Right renal pelvis (tissue), 4 donors: Measurements from ENCODE around the gene MS4A15. TPM values are rescaled to one million over a fixed set of nuclear protein-coding genes. Genes with fewer than 3 reads are reported as not detected.
"Not testable (repeated sequence)": the region's sequence is repeated elsewhere in the genome, so short reads cannot be mapped to it uniquely, and the experiment has no call there.

Source experiments
- DNase-seq, 4 donors: peaks; one replicate each; pipeline ENCODE4 v3.0.0-alpha.2; 2013; ENCODE audit warnings: low read depth in 4 of 4, low spot score in 3 of 4, missing footprints in 1 of 4
- polyA plus RNA-seq, 4 donors: library from polyadenylated mRNA; unstranded; fragments of 120-200 nt; gene quantifications; one replicate each; pipeline ENCODE4 v1.2.1, GENCODE V29; 2013; ENCODE audit not compliant: insufficient read length in 4 of 4

The MS4A15 gene
- polyA plus RNA-seq, 4 donors, result not detected

GRCh38 chr11:60797846-60798630, 41.4 kb downstream of the MS4A15 start:
- no peak for DNase-seq

- no peak for DNase-seq
These were observed 42.0 kb downstream of the MS4A15 start for GRCh38 chr11:60798631-60799030.

GRCh38 chr11:60801194-60801593, 44.5 kb downstream of the MS4A15 start:
- DNase-seq, result no peak

- DNase-seq, result no peak
These were observed 46.7 kb downstream of the MS4A15 start for GRCh38 chr11:60803273-60803936.

- DNase-seq, result no peak
These were observed 52.6 kb downstream of the MS4A15 start for GRCh38 chr11:60809249-60809648.

GRCh38 chr11:60809691-60810090, 53.0 kb downstream of the MS4A15 start:
- no peak for DNase-seq

GRCh38 chr11:60810151-60810550, 53.5 kb downstream of the MS4A15 start:
- no peak for DNase-seq

GRCh38 chr11:60810569-60810968, 53.9 kb downstream of the MS4A15 start:
- no peak for DNase-seq

GRCh38 chr11:60813324-60813723, 56.7 kb downstream of the MS4A15 start:
- no peak for DNase-seq

GRCh38 chr11:60814112-60814511, 57.4 kb downstream of the MS4A15 start:
- DNase-seq, result no peak

- DNase-seq, result no peak
These were observed 60.0 kb downstream of the MS4A15 start for GRCh38 chr11:60816590-60817157.

- no peak for DNase-seq
These were observed 61.4 kb downstream of the MS4A15 start for GRCh38 chr11:60818057-60818456.

GRCh38 chr11:60821827-60822599, 65.3 kb downstream of the MS4A15 start:
- no peak for DNase-seq

GRCh38 chr11:60823745-60824306, 67.2 kb downstream of the MS4A15 start:
- not testable (repeated sequence) for DNase-seq

- DNase-seq, result no peak
These were observed 68.5 kb downstream of the MS4A15 start for GRCh38 chr11:60825118-60825517.

- no peak for DNase-seq
These were observed 69.1 kb downstream of the MS4A15 start for GRCh38 chr11:60825790-60826189.

Other genes with a start within 250 kb of the MS4A15 start
- gene MS4A13, start 241.5 kb upstream of the MS4A15 start, polyA plus RNA-seq, result not detected
- not detected for gene MS4A8, start 57.3 kb upstream of the MS4A15 start, polyA plus RNA-seq
- not detected for gene MS4A18, start 32.1 kb upstream of the MS4A15 start, polyA plus RNA-seq
- under 1 TPM; 0.09 to 0.30 (median 0.14) TPM for gene MS4A10, start 28.5 kb downstream of the MS4A15 start, polyA plus RNA-seq
- 10 to 100 TPM; 19.4 to 24.3 (median 20.8) TPM for gene CCDC86, start 85.2 kb downstream of the MS4A15 start, polyA plus RNA-seq
- under 1 TPM; 0.14 to 0.26 (median 0.22) TPM for gene PTGDR2, start 99.1 kb downstream of the MS4A15 start, polyA plus RNA-seq
- under 1 TPM in 3 of 4 donors, not detected in 1; 0.06 to 0.64 (median 0.32) TPM for gene ZP1, start 110.7 kb downstream of the MS4A15 start, polyA plus RNA-seq
- gene PRPF19, start 149.7 kb downstream of the MS4A15 start, polyA plus RNA-seq, result 100 to 1,000 TPM; 113 to 136 (median 124) TPM
- gene TMEM109, start 157.3 kb downstream of the MS4A15 start, polyA plus RNA-seq, result 100 to 1,000 TPM in 1 of 4 donors, 10 to 100 TPM in 3; 83.6 to 104 (median 91.9) TPM
- gene TMEM132A, start 167.6 kb downstream of the MS4A15 start, polyA plus RNA-seq, result 100 to 1,000 TPM in 1 of 4 donors, 10 to 100 TPM in 3; 63.6 to 102 (median 66.0) TPM
- gene SLC15A3, start 195.3 kb downstream of the MS4A15 start, polyA plus RNA-seq, result 10 to 100 TPM; 19.8 to 25.9 (median 21.0) TPM
- 1 to 10 TPM in 2 of 4 donors, under 1 TPM in 2; 0.67 to 1.6 (median 1.0) TPM for gene CD6, start 214.8 kb downstream of the MS4A15 start, polyA plus RNA-seq